Keratinocyte (primary cell): ENCODE measurements around the gene TMPRSS2.

Source experiments
- CTCF ChIP-seq, 3 experiments: IDR thresholded peaks in 1 of 3; conservative IDR thresholded peaks in 1 of 3; optimal IDR thresholded peaks in 1 of 3; 2 replicates in 2 of 3; 3 replicates in 1 of 3; pipeline versions ENCODE3 to v1.5.1; 2011; ENCODE audit warnings: low read length in 3 of 3, mild to moderate bottlenecking in 3 of 3, moderate library complexity in 2 of 3, control low read depth in 1 of 3, inconsistent platforms in 1 of 3; ENCODE audit not compliant: insufficient read depth in 2 of 3; ENCODE audit errors: extremely low read depth in 1 of 3
- EZH2 ChIP-seq: IDR thresholded peaks from one replicate; pipeline ENCODE4 v1.6.1; 2012; ENCODE audit warnings: inconsistent platforms, mild to moderate bottlenecking, low read length, moderate library complexity

GRCh38 chr21:41507521-41508414 is at the start of gene TMPRSS2:
- TF ChIP-seq CTCF (optimal IDR thresholded peaks at IDR 0.05 in 1 of 3, IDR thresholded peaks at IDR 0.05 in 1 of 3, conservative IDR thresholded peaks at IDR 0.05 in 1 of 3; ENCODE audit: extremely low read depth in 1 of 3, insufficient read depth in 2 of 3, low read length in 3 of 3) (no peak), EZH2 (peak; percentile 97)
